Measurements from ENCODE around the gene TMEM267. TPM values are rescaled to one million over a fixed set of nuclear protein-coding genes. Genes with fewer than 3 reads are reported as not detected.
A peak's percentile ranks its signal among the peaks of the same experiment; 100 is the strongest.

Gene TMEM267
- total RNA-seq, 2 donors from 2014 or later, result 7.3 to 9.2 TPM

DNA sequence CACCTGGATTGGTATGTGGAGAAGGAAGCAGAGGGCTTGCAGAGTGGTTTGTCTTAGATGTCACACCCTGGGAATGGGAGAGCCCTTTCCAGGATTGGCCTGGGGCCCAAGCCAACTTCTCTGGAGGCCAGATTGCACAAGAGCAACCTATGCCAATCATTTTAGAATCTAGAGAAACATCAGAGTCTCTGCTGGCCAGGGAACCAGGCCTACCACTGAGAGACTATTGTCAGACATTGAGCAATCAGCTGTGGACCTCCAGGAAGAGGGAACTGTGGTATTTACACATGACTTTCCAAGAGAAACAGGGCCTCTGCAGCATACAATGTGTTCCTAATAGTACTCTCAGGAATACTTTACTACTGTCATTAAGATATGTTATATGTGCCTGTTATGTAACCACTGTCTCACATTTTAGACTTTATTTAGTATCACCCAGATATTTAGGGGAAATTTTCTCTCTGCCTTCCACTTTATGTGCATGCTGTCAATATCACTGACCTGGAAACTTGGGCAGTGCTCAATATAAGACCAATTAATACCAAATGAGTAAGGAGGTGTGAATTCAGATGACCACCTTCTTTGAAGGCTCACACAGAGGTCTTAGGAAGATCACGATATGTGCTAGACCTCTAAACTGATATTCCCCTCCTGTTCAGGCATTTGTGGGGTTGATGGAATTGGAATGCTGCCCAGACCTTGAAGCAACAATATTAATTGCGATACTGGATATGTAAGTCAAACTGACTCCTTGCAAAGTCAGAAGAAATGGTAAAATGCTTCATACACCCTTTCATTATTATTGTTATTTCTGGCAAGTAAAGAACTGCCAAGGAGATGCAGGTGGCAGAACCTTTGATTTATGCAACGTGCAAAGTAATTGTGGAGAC, 50.9 kb downstream of the TMEM267 start:
- Histone ChIP-seq H3K9me3 (no peaks in the 10 kb centered on the region), H3K27me3 (no peaks in the 10 kb centered on the region), H3K36me3 (replicated peaks in 1 of 2; ENCODE audit: insufficient read depth in 1 of 2, low read depth in 2 of 2) (no peaks in the 10 kb centered on the region), H3K27ac (peak overlapping the region; percentile 51 to 82 (median 79)), H3K4me3 (no peak overlapping the region), H3K4me1 (peaks cover 41% of the 10 kb centered on the region)
- intact Hi-C loops (cut with DNase I), result no loop called here
- DNase-seq, result peak; percentile 76 to 83 (median 82)
- 15 to 23% methylated on average over 3 of the region's 3 CpGs for WGBS, 2 donors
- TF ChIP-seq, protein P1, sequence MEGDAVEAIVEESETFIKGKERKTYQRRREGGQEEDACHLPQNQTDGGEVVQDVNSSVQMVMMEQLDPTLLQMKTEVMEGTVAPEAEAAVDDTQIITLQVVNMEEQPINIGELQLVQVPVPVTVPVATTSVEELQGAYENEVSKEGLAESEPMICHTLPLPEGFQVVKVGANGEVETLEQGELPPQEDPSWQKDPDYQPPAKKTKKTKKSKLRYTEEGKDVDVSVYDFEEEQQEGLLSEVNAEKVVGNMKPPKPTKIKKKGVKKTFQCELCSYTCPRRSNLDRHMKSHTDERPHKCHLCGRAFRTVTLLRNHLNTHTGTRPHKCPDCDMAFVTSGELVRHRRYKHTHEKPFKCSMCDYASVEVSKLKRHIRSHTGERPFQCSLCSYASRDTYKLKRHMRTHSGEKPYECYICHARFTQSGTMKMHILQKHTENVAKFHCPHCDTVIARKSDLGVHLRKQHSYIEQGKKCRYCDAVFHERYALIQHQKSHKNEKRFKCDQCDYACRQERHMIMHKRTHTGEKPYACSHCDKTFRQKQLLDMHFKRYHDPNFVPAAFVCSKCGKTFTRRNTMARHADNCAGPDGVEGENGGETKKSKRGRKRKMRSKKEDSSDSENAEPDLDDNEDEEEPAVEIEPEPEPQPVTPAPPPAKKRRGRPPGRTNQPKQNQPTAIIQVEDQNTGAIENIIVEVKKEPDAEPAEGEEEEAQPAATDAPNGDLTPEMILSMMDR (IDR thresholded peaks at IDR 0.05), result no peak
- no peak for TF ChIP-seq POLR2A (IDR thresholded peaks at IDR 0.05)
- ATAC-seq, result peak; percentile 91

DNA sequence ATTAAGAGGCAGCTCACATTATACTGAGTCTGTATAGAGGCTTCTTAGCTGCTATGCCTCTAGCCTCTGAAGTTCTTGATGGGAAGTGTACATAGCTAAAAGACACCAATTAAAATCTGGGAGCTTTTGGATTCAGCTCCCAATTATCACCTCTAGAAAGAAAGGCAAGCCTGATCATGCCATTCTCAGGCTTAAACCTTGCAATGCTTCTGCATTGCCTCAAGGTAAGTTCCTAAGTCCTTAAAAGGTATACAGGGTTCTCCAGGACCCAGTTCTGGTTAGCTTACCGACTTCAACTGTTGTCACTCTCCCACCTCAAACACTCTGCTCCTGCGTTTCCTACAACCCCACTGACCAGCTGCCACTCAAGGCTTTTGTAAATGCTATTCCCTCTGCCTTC, 54.0 kb downstream of the TMEM267 start:
- TF ChIP-seq, protein P1 (IDR thresholded peaks at IDR 0.05), result no peak
- TF ChIP-seq POLR2A (IDR thresholded peaks at IDR 0.05), result no peak
- peaks cover 41% of the 10 kb centered on the region for H3K4me1 ChIP-seq
- H3K4me3 ChIP-seq, result no peak overlapping the region
- ATAC-seq, result no peak
- H3K36me3 ChIP-seq (replicated peaks in 1 of 2; ENCODE audit: insufficient read depth in 1 of 2, low read depth in 2 of 2), result no peaks in the 10 kb centered on the region
- H3K27me3 ChIP-seq, result no peaks in the 10 kb centered on the region
- no peak for DNase-seq
- WGBS, 2 donors, result 88 to 89% methylated on average over 2 of the region's 2 CpGs
- no peak overlapping the region for H3K27ac ChIP-seq
- H3K9me3 ChIP-seq, result no peaks in the 10 kb centered on the region
- intact Hi-C loops (cut with DNase I), result no loop called here

DNA sequence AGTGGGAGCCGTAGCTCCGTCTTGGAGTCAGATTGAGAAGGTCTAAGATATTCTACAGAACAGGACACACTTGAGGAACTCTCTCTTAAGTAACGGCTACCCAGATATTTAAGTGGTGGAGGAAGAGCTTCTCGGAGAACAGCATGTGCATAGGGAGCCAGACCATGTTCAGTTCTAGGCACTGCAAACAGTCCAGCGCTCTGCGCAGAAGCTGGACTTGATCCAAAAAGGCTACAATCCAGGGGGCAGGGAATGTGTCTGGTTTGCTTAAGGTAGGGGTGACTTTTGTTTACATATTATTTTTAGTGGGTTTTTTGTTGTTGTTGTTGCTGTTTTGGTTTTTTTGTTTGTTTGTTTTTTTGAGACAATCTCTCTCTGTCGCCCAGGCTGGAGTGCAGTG, 54.6 kb downstream of the TMEM267 start:
- ATAC-seq (no peak), DNase-seq (no peak)
- Histone ChIP-seq H3K4me1 (peaks cover 39% of the 10 kb centered on the region), H3K36me3 (replicated peaks in 1 of 2; ENCODE audit: insufficient read depth in 1 of 2, low read depth in 2 of 2) (no peaks in the 10 kb centered on the region), H3K9me3 (no peaks in the 10 kb centered on the region), H3K4me3 (no peak overlapping the region), H3K27me3 (no peaks in the 10 kb centered on the region), H3K27ac (peak overlapping the region in 1 of 4 donors; percentile 62)
- TF ChIP-seq, protein P1 (IDR thresholded peaks at IDR 0.05), result no peak
- TF ChIP-seq POLR2A (IDR thresholded peaks at IDR 0.05), result no peak
- intact Hi-C loops (cut with DNase I), result no loop called here
- WGBS, 2 donors, result 68 to 90% methylated on average over 7 of the region's 7 CpGs

DNA sequence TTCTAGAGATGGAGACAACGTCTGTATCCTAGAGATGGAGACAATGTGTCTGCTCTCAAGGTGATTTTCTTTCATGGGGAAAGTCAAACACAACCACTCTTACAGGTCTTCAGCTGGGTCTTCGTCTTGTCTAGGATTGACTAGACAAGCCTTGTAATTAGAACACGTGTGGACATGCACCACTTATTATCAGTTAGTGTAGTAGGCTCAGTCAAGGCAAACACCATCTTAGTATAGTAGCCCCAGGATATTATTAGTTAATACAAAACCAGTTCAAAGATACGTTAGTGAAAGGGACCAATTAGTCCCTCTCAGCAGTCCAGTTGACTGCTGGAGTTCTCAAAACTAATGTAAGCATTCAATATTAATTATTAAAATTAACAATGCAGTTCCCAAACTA, 56.4 kb downstream of the TMEM267 start:
- no peak for DNase-seq
- H3K36me3 ChIP-seq (replicated peaks in 1 of 2; ENCODE audit: insufficient read depth in 1 of 2, low read depth in 2 of 2), result no peaks in the 10 kb centered on the region
- WGBS, 2 donors, result 58 to 66% methylated on average over 4 of the region's 4 CpGs
- H3K9me3 ChIP-seq, result no peaks in the 10 kb centered on the region
- no peak for ATAC-seq
- intact Hi-C loops (cut with DNase I), result no loop called here
- no peak overlapping the region for H3K4me3 ChIP-seq
- peak overlapping the region; percentile 50 to 67 (median 61) for H3K27ac ChIP-seq
- H3K4me1 ChIP-seq, result peaks cover 24% of the 10 kb centered on the region
- no peaks in the 10 kb centered on the region for H3K27me3 ChIP-seq
- TF ChIP-seq POLR2A (IDR thresholded peaks at IDR 0.05), result no peak
- TF ChIP-seq, protein P1 (IDR thresholded peaks at IDR 0.05), result no peak
